ENCODE measurements around the gene UBE3A. TPM values are rescaled to one million over a fixed set of nuclear protein-coding genes. Genes with fewer than 3 reads are reported as not detected.

UBE3A gene
- polyA plus RNA-seq, 1 of the 3 experiments (the other 2 are of a cell fraction), result 9.7 TPM

- no peak overlapping the region for H2AFZ ChIP-seq (ENCODE audit: low read depth)
- H3F3A ChIP-seq (replicated peaks; ENCODE audit: insufficient read depth), result peaks cover 23% of the 10 kb centered on the region
- peaks cover 49 to 62% of the 10 kb centered on the region in 2 experiments for H3K36me3 ChIP-seq (replicated peaks in 1 of 2; ENCODE audit: control insufficient read depth in 1 of 2, insufficient read depth in 2 of 2, low read length in 1 of 2)
- ChIA-PET POLR2A (no interaction called here), CTCF (no interaction called here)
- H3K4me1 ChIP-seq (ENCODE audit: control insufficient read depth in 1 of 2, insufficient read depth in 2 of 2, low read depth in 1 of 2, low read length in 1 of 2), result peaks cover 0 to 5% of the 10 kb centered on the region in 2 experiments; a peak in 1 of 4 replicates
- H3K4me2 ChIP-seq, result no peak overlapping the region
- H3K27me3 ChIP-seq (ENCODE audit: insufficient read depth), result no peaks in the 10 kb centered on the region
- no peak overlapping the region for H3K27ac ChIP-seq (ENCODE audit: low read depth in 2 of 2, low read length in 1 of 2)
- 95% methylated on average over 3 of the region's 3 CpGs for WGBS (ENCODE audit: low lambda C conversion rate)
- no peaks in the 10 kb centered on the region for H3K9me2 ChIP-seq
- H3K79me2 ChIP-seq (ENCODE audit: insufficient read depth), result peaks cover 80% of the 10 kb centered on the region
- no peak overlapping the region for H3K9ac ChIP-seq
- TF ChIP-seq FOXM1 (IDR thresholded peaks at IDR 0.05; ENCODE audit: low read depth), result no peak
- no peak for TF ChIP-seq RAD21 (IDR thresholded peaks at IDR 0.05; ENCODE audit: low read length)
- TF ChIP-seq CTCF (IDR thresholded peaks at IDR 0.05), result no peak
- TF ChIP-seq ELF1 (IDR thresholded peaks at IDR 0.05), result no peak
- TF ChIP-seq CHD2 (IDR thresholded peaks at IDR 0.05; ENCODE audit: low read length, partially characterized antibody), result no peak
- no peak for TF ChIP-seq MXI1 (IDR thresholded peaks at IDR 0.05; ENCODE audit: low read depth, low read length)
- TF ChIP-seq RCOR1 (IDR thresholded peaks at IDR 0.05; ENCODE audit: low read length), result no peak
- no peak for TF ChIP-seq EP300 (IDR thresholded peaks at IDR 0.05; ENCODE audit: borderline replicate concordance in 1 of 2, low read depth in 1 of 2, low read length in 1 of 2)
- TF ChIP-seq, protein P1, sequence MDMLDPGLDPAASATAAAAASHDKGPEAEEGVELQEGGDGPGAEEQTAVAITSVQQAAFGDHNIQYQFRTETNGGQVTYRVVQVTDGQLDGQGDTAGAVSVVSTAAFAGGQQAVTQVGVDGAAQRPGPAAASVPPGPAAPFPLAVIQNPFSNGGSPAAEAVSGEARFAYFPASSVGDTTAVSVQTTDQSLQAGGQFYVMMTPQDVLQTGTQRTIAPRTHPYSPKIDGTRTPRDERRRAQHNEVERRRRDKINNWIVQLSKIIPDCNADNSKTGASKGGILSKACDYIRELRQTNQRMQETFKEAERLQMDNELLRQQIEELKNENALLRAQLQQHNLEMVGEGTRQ (IDR thresholded peaks at IDR 0.05; ENCODE audit: borderline replicate concordance, low read depth, low read length), result no peak
- TF ChIP-seq SIN3A (IDR thresholded peaks at IDR 0.05; ENCODE audit: borderline replicate concordance, low read depth, low read length), result no peak
- no peak for TF ChIP-seq PBX3 (IDR thresholded peaks at IDR 0.05)
- TF ChIP-seq GABPA (IDR thresholded peaks at IDR 0.05; ENCODE audit: low read depth), result no peak
- TF ChIP-seq RFX5 (IDR thresholded peaks at IDR 0.05; ENCODE audit: low read length), result no peak
- H3K9me3 ChIP-seq, result no peaks in the 10 kb centered on the region
- DNase-seq, result no peak
- H4K20me1 ChIP-seq (ENCODE audit: insufficient read depth), result no peaks in the 10 kb centered on the region; the same call in 1 of the 2 replicates
- no peak overlapping the region for H3K4me3 ChIP-seq (ENCODE audit: low read depth in 2 of 2, low read length in 1 of 2)
These were observed 64.7 kb downstream of the UBE3A start for GRCh38 chr15:25374143-25374542.

DNA sequence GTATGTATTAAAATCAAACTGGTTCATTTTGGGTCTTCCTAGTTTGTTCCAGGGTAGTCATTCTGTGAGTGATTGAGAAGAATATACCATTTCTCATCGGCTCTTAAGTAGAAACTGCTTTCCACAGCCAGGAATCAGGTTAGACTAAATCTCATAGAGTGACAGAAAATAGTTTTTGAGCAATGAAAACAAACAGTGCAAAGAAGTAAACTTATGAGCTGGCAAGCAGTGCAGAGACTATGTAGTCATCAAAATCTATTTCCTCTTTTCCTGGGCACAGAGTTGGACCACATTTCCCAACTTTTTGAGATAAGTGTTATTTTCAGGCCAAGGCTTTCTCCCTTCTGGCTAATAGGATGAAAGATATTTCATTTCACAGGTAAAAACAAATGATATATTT lies 66.5 kb downstream of the UBE3A start:
- Histone ChIP-seq H3K4me3 (ENCODE audit: low read depth in 2 of 2, low read length in 1 of 2) (no peak overlapping the region), H3K9ac (no peak overlapping the region), H3K4me1 (ENCODE audit: control insufficient read depth in 1 of 2, insufficient read depth in 2 of 2, low read depth in 1 of 2, low read length in 1 of 2) (no peaks in the 10 kb centered on the region; a peak in 2 of 4 replicates), H2AFZ (ENCODE audit: low read depth) (no peak overlapping the region), H3K4me2 (no peak overlapping the region), H3K36me3 (replicated peaks in 1 of 2; ENCODE audit: control insufficient read depth in 1 of 2, insufficient read depth in 2 of 2, low read length in 1 of 2) (peaks cover 51 to 74% of the 10 kb centered on the region in 2 experiments), H3K27me3 (ENCODE audit: insufficient read depth) (no peaks in the 10 kb centered on the region), H3K27ac (ENCODE audit: low read depth in 2 of 2, low read length in 1 of 2) (no peak overlapping the region), H3K9me3 (no peaks in the 10 kb centered on the region), H3K79me2 (ENCODE audit: insufficient read depth) (peaks cover 84% of the 10 kb centered on the region), H3F3A (replicated peaks; ENCODE audit: insufficient read depth) (peaks cover 14% of the 10 kb centered on the region), H4K20me1 (ENCODE audit: insufficient read depth) (no peaks in the 10 kb centered on the region; the same call in 1 of the 2 replicates), H3K9me2 (no peaks in the 10 kb centered on the region)
- 89% methylated on average over 1 of the region's 1 CpG for WGBS (ENCODE audit: low lambda C conversion rate)
- ChIA-PET CTCF (no interaction called here), POLR2A (no interaction called here)
- no peak for DNase-seq
- no peak for TF ChIP-seq CTCF (IDR thresholded peaks at IDR 0.05)
- no peak for TF ChIP-seq RCOR1 (IDR thresholded peaks at IDR 0.05; ENCODE audit: low read length)
- TF ChIP-seq GATA2 (CRISPR knock-in tag; IDR thresholded peaks at IDR 0.05), result no peak
- TF ChIP-seq MXI1 (IDR thresholded peaks at IDR 0.05; ENCODE audit: low read depth, low read length), result no peak
- TF ChIP-seq USF1 (IDR thresholded peaks at IDR 0.05; ENCODE audit: borderline replicate concordance, low read depth), result no peak
- TF ChIP-seq, protein P1 (IDR thresholded peaks at IDR 0.05; ENCODE audit: borderline replicate concordance, low read depth, low read length), result no peak
- no peak for TF ChIP-seq FOXJ3 (CRISPR knock-in tag; IDR thresholded peaks at IDR 0.05)
- TF ChIP-seq RFX5 (IDR thresholded peaks at IDR 0.05; ENCODE audit: low read length), result no peak
- TF ChIP-seq JUND (IDR thresholded peaks at IDR 0.05), result no peak
- no peak for TF ChIP-seq RAD21 (IDR thresholded peaks at IDR 0.05; ENCODE audit: low read length)
- no peak for TF ChIP-seq NFIC (IDR thresholded peaks at IDR 0.05; ENCODE audit: borderline replicate concordance)

Data from SK-N-SH (cell line).